GM21526 (cell line): ENCODE results near the gene DHRS12.
A peak's percentile ranks its signal among the peaks of the same experiment; 100 is the strongest.

Experiments
- ATAC-seq: cut with Tn5 transposase; IDR thresholded peaks from one replicate; pipeline ENCODE4 v1.9.1; 2021; ENCODE audit warnings: moderate library complexity; ENCODE audit not compliant: unreplicated experiment, low FRiP score

The DHRS12 gene, protein sequence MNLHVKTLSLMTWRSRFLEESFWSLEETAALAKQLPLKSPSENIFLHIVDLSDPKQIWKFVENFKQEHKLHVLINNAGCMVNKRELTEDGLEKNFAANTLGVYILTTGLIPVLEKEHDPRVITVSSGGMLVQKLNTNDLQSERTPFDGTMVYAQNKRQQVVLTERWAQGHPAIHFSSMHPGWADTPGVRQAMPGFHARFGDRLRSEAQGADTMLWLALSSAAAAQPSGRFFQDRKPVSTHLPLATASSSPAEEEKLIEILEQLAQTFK

DNA sequence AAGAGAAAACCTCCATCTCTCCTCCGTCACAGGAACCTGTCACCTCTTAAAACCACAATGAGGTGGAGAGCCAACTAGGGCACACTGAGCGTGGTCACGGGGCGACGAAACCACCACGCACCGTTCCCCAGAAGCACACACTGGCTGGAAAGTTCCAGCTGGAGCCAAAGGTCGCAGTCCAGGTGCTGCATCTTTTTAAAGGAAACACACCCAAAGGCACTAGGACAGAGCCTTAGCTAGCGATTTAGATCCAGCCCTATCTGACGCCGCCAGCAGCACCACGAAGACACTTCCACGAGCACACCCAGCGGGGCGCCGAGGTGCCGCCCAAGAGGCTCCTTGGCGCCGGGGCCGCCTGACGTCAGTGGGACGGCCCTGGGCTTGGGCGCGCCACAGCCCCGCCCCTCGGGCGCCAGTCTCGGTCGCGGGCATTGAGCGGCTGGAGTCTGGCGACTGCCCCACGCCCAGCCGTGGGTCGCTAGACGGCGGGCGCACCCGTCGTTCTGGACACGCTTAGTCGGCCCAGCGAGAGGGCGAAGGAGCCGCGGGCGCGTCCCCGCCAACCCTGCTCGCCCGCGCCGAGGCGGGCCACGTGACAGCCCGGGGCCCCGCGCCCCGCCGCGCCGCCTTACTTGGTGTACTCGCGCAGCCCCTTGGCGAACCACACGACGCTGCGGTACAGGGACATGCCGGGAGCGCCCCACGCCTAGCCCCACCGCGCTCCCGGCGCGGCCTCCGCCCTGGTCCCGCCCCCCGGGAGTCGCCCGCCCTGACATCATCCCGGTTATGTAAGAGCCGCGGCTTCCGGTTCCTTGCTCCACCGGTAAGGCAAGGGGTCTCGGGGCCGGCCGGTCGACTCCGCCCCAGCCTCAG lies at the start of gene DHRS12:
DHRS12 (minus strand) TSS at position 742 of the 873 bp plus-strand sequence. CDS start 4,504 bp downstream, outside the sequence.
- peak; percentile 88 for ATAC-seq

DNA sequence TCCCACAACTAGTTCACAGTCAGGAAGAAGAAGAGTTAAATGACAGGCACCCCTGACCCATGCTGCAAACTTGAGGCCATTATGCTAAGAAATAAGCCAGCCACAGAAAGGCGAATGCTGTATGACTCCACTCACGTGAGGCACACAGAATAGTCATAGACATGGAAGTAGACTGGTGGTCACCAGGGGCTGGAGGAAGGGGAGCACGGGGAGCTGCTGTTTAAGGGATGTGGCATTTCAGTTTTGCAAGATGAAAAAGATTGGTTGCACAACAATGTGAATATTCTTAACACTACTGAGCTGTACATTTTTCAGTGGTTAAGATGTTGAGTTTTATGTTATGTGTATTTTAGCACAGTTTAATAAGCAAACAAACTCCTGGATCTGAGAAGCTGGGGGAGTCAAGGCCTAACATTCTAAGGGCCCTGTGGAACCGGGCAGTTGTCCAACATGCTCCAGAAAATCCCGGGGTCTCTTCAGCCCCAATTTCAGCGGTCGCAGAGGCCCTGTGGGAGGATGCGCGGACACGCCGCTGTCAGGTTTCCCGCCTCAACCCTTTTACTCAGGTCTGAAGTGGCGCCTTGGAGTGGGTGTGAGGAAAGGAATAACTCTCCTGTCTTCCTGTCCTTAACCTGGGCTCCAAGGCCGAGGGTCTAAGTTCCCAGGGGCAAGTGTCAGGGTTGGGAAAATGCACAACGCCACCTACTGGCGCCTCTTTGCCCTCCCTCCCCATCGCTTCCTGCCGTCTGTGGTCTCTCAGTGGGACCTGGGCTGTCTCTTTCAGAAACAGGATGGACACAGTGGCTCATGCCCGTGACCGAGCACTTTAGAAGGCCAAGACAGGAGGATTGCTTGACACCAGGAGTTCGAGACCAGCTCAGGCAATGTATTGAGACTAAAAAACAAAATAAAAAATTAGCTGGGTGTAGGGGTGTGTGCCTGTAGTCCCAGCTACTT lies 45.5 kb upstream of the DHRS12 start:
- no peak for ATAC-seq

DNA sequence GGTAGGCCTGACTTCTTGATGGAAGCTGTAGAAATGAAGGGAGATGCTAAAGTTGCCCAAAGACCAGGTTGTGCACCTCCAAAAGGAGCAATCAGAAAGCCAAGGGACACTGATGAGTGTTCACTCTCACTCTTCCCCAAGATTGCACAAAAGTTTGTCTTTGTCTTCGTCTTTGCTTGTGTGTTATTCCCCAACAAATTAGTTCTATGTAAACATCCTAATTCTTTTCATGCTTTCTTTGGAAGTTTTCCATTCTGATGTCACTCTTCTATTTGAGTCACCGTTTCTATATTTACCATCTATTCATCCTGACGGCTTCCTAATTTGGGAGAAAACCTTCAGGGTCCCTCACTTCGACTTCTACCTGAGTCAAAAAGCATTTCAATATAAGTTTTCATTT lies 44.7 kb upstream of the DHRS12 start:
- ATAC-seq = no peak

DNA sequence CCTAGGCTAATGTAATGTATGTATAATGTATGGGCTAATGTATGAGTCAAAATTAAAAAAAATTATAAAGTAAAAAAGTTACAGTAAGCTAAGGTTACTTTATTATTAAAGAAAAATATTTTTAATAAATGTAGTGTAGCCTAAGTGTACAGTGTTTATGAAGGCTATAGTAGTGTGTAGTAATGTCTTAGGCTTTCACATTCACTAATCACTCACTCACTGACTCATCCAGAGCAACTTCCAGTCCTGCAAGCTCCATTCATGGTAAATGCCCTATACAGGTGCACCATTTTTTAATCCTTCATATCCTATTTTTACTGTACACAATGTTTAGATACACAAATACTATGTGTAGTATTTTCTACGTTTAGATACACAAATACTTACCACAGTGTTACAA lies 42.8 kb upstream of the DHRS12 start:
- ATAC-seq = no peak

DNA sequence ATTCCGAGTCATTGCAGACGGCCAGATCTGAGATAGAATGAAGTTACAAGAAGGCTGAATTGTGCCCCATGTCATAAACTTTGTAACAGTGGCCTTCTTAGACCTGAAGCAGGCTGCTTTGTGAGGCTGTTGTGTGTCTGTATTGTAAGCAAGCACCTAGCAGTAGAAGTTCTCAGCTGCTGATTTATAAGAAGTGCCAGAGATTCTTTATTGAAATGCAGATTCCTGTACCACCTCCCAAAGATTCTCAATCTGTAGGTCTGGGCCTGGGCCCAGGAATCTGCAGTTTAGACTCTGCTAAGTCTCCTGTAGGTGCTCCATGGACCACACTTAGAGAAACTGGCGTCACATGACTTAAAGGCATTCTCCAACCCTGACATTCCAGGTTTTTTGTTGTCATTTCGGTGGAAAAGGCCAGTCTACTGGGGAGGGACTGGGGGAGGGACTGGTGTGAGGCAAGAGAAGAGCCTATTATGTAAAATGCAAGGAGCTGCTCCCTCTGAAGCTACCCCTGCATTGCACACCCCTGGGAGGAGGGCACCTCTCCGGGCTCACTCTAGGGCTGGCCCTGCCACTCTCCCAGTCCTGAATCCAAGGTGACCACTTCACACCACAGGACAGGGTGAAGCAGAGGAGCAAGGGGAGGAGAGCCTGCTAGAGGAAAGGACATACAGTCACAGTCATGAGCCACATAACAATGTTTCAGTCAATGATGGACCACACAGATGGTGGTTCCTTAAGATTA lies 41.8 kb upstream of the DHRS12 start:
- no peak for ATAC-seq

DNA sequence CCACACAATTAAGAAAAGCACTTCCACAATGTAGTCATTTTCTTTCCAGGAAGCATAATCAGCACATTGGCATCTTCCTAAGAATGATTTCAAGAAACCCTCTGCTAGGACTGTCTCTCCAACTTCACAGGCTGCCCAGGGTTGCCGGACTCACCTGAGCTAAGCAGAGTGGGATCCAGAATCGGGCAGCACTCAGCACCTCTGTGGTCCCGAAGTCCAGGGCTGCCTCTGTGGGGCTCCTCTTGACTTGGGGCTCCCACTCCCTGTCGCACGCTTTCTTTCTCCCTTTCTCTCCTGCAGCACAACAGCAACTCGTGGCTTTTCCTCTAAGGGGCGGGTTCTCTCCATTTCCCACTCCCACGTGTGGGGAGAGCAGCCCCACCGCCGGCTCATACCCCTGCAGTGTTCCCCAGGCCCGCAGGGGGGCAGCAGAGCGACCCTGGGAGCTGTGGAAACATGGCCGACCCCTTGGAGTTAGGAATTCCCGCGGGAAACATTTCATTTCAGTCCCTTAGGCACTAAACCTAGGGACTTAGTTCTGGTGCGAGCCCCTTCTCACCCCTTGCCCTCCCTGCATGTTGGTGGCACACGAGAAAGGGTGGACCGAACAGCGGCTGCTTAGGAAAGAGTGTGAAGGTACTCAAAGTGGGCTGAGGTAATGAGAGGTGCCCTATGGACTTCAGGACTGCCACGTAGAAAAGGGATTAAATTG lies 41.1 kb upstream of the DHRS12 start, which contains the start of gene TMEM272:
TMEM272 (minus strand) TSS at position 316 of the 712 bp plus-strand sequence. CDS start 6,647 bp downstream, outside the sequence.
- ATAC-seq = no peak

DNA sequence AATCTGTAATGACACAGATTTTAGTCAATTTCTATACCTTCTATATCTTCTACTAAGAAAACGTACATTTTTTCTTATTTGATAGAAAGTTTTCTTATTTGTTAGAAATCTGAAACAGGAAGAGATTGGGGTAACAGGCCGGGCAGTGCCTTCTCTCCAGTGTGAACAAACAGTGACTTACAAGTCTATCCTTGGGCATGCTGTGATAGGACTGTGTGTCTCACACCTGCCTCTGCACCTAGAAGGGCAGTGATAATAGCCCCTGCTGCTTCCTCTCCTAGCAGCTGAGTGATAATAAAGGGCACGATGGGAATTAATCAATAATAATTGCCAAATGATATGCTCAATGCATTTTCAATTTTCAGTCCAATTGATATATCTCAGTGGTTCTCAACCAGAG lies 39.6 kb upstream of the DHRS12 start:
- ATAC-seq = no peak

DNA sequence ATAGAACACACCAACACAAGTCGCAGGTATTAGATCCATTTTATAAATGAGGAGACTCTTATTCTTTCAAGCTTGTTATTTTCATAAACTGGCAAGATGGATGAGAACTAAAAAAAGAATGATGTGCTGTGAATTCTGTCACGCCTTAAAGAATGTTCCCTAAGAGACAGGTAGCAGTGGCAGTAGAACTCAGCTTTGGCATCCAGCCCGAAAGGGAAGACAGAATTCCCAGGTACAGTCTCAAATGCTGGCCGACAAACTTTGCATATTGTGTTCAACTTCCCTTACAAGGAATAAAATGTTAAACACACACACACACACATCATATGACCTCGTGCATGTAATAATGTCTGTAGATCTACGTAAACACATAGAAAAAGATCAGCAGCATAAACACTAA lies 37.8 kb upstream of the DHRS12 start:
- ATAC-seq = no peak

DNA sequence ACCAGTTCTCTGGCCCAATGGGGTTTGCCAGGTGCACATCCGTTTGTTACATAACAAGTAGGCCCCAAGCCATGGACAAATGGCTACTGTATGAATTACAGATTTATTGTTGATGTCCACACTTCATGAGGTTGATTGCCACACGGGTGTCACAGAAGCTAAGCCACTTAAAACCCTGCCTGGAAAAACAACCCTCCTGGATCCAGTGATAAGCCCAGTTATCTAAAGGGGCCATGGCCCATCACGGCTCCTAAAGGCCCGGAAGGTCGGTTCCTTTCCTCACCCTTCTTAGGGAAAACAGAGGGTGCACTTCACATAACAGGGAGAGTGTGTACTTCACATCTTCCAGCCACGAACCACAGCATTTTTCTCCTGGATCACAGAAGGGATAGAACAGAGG lies 37.0 kb upstream of the DHRS12 start:
- ATAC-seq = no peak

DNA sequence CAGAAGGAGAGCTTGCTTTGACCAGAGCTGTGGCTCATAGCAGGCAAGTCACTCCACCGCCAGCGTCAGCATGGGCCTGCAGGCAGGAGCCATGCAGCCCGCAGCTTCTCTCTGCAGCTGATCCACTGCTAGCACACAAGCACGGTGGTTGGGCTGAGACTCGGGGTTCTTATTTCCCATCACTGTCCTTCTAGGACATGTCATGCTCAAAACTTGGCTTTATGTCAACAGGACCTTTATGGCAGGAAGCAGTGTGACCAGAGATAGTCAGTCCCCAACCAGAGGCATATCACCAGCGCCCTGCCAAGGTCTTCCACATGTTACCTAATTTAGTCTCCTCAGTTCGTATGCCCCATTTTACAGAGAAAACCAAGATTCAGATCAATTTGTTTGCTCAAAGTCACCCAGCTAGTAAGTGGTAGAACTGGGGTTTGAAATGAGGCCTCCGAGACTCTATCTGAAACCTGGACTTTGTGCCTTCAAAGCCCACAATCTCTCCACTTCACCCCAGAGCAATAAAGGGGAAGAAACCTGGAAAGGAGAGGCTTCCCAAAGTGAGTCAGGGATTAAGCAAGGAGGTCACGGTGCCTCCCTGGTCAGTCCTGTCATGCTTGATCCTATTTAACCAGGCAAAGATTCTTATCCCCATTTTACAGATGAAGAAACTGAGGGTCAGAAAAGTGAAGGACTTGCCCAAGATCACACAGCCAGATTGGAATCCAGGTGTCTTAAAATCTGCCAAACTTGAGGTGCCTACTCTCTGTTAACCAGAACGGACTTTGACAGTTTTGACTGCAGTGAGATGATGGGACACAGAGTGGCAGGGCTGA lies 36.0 kb upstream of the DHRS12 start:
- ATAC-seq = no peak

DNA sequence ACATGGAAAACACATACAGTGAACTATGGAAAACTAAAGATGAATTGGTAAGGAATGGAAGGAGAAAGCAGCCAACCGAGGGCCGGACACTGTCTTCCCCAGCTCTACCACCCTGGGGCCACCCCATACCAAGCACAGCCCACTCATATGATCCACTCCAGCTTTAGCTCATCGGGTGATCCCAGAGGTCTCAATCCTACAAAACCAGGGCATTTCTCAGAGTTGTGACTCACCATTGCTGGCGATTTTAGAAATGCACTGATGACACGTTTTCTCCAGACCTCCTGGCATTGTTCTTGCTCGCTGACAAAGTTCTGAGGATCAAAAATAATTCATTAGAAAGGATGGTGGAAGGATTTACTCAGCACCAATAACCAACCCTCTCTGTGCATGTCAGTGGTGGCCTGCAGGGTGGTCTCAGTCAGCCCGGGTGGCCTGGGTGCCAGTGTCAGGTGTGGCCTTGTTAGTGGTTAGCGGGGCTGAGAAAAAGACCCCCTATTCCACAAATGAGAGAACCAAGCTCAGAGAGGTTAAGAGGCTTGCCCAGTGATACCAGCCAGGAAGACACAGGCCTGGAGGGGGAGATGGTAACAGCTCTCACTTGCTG lies 34.4 kb upstream of the DHRS12 start:
- ATAC-seq = no peak

DNA sequence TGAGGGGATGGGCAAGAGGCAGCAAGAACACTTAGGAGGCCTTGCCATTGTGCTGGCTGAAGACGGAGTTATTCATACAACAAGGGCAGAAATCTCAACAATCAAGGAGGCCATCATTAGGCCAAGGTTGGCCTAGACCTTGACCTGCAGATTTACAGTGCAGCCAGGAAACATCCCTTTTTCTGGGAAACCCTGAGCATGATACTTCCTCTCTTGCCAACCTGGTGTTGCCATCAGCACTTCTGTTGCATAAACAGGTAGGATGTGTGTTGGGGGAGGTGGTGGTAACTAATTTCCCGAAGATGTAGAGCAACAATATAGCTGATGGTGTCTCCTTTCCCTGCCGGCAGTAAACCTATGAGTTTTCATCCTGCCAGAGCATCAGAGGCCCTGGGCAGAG lies 33.1 kb upstream of the DHRS12 start:
- no peak for ATAC-seq

DNA sequence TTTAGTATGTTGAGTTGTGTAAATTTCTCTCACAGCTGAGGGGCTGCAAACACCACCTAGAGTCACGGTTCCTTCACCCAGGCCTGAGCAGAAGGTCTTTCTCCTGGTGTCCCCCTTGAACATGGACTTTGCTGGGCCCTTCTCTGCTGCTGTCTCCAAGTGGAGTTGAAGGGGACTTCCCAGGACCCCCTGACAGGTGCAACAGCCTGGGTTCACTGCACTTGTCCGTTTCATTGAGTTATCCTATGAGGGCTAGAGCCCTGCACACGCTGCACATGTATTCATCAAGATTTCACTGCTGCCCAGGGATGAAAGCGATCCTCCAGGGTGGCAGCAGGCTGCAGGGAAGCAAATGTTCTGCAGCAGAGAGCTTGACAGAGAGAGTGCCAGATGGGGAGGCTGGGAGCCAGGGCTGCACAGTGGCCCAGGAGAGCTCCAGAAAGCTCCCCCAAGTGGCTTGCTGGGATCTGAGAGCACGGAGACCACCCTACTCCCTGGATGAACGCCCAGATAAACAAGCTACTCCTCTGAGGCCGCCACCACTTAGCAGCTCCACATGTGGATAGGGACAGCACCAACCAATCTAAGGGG lies 30.7 kb upstream of the DHRS12 start:
- ATAC-seq = no peak

DNA sequence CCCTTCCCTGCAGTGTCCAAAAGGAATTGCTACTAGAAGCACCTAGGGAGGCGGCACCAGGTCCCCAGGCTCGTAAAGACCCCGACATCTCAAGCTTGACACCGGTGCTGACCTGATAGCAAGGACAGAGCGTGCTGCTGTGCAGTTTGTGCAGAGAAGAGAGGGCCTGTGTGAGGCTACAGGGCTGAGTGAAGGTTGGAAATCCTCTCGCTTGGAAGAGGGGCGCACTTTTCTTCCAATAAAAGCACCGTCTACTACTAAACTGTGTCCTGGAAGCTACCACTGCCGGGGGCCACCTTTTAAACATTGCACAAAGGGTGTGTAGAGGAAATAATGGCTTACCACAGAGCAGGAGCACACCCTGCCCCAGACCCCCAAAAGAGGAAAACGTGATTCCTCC lies 30.0 kb upstream of the DHRS12 start:
- no peak for ATAC-seq

DNA sequence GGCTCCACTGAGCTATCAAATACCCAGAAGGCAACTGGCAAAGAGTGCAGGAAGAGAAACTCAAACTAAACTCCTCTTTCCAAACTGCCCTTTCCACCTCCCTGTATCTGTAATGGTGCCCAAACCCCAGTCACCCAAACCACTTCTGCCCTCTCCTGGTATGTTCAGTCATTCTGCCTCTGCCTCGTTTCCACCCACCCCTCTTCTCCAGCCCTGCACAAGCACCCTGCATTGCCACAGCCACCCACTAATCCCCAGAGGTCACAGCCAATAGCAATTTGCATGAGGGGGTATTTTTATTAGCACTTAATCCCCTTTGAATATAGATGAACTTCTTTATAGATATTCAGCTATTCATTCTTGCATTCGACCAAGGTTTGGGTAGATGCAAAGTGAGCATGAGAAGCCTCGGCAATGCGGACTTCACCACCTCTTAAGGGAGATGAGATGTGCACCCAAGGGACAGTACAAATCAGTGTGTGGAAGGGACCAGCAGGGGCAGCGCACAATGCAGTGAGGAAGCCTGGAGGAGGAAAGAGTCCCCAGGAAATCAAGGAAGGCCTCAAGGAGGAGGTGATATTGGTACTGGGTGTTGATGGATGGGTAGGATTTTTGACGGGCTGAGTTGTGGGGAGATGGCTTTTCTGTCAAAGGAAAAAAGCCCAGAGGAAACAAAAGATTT lies 28.6 kb upstream of the DHRS12 start:
- ATAC-seq = peak; percentile 65

DNA sequence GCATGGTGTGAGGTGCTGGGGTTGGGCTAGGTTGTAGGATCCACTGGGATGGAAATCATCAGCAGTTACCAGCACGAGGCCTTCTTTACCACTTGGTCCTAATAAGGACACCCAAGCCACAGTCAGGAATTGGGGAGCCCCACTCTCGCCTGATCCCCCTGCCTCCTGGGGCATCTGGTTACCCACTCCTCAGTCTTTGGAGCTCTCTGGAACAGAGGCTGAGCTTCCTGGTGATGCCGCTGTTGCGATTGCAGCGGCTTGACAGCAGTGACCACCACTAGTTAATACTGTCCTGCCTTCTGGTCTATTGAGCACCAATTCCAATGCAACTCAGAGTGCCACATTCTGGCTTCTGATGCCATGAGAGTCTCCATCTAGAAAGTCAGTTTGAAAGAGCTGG lies 27.6 kb upstream of the DHRS12 start:
- ATAC-seq = no peak

DNA sequence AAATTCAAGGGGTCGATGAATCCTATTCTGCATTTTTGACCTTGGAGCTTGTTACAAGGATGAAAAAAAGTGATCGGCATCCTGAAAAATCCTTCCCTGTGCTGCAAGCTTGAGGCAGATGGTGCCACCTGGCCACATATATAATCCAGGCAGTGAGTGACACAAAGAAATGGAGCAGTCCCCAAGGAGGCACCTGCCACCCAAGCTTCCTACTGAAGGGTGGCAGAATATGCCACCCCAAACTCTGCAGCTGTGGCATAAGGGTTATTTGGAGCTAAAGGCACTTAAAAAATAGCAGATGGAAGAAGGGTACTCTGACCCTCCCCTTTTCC lies 25.6 kb upstream of the DHRS12 start:
- ATAC-seq = no peak
